HG02642 (cell line): ENCODE measurements around the gene POFUT2.

ENCODE experiments used
- ATAC-seq: cut with Tn5 transposase; IDR thresholded peaks from one replicate; pipeline ENCODE4 v1.9.1; 2021; ENCODE audit warnings: mild to moderate bottlenecking; ENCODE audit not compliant: unreplicated experiment, poor library complexity

POFUT2 gene

DNA sequence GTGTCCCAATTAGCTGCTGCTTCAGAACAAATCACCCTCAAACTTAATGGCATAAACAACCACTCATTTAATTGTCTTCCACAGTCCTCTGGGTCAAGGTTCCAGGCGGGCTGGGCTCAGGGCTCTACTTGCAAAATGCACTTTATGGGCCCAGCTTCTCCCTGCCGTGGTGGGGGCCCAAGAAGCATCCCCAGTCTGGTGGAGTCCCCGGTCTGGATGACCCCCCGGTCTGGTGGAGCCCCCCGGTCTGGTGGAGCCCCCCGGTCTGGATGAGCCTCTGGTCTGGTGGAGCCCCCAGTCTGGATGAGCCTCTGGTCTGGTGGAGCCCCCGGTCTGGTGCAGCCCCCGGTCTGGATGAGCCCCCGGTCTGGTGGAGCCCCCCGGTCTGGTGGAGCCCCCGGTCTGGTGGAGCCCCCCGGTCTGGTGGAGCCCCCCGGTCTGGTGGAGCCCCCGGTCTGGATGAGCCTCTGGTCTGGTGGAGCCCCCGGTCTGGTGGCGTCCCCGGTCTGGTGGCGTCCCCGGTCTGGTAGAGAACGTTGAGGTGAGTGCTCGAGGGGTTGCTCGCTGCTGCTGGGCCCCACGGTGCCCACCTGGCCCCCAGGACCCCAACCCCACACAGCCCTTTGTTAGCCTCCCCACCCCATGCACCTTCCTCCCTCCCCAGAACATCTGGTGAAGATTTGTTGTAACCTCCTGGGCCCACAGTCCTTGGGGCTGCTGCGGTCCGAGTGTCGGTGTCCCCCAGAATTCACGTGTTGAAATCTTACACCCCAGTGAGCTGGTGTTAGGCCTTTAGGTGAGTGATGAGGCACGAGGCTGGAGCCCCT lies 33.8 kb downstream of the POFUT2 start:
- no peak for ATAC-seq

DNA sequence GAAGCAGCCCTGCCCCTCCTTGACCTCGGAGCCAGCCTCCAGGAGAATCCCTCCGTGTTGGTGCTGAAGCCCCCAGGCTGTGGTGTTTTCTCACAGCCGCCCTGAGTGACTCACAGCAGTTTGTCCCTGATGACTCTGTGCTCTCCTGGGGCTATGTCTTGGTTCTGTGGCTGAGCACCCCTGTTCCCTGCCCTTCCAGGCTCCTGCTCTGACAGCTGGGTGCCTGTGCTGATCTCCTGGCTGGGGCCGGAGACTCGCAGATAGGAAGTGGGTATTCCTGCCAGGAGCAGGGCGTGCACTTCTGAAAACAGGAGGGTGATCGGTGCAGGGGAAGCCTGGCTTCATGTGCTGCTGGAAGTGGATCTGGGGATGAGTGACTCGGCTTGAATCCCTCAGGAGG lies 34.5 kb downstream of the POFUT2 start:
- ATAC-seq, result no peak

DNA sequence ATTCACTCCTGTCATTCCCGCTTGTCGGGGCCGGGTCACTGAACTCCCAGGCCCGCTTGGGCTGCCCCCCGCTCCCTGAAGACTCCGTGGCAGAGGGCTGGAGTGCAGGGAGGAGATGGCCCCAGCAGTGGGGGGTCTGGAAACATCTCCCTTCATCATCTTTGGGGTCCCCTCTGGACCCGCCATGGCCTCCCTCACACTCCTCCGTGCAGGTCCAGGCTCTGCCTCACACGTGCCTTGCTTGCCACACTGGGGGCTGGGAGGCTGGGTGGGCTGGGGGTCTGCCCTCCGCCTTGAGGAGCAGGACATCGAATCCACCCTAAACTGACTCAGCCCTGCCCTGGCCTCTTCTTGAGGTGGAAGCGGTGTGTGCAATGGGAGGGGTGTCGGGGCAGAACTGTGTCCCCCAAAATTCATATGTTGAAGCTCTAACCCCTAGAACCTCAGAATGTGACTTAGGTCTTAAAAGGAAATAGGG lies 35.2 kb downstream of the POFUT2 start:
- no peak for ATAC-seq

DNA sequence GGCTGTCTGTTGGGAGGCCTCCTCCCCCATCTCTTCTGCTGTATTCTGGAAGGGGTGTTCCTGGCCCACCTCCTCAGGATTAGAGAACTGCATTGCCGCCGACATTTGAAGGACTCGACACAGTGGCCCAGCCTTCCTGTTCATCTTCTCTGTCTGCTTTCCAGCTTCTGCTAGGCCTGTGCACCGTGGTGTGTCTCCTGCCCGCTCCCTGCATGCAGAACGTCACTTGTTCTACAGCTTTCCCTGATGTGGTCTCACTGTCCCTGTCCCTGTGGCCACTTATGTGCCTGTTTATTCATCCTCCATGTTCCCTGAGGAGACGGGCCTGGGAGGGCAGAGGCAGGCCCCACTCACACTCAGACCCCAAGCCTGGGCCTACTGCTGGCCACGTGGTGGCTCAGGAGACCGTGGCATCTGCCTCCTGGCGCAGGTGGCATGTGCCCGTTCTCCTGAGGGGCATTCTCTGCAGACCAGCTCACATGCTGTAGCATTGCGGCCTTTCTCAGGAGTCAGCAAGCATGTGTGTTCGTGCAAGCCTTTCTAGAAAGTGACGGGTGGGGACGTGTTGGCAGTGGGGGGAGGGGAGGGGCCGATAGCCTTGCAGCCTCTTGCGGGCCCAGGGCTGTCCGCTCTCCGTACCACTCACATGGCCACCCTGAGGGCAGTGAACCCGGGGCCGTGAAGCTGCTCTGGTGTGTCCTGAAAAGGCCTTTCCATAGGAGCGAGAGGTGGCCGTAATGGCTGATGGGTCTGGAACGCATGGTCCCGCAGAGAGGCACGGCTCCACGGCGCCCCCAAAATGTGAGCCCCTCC lies 35.9 kb downstream of the POFUT2 start:
- no peak for ATAC-seq

DNA sequence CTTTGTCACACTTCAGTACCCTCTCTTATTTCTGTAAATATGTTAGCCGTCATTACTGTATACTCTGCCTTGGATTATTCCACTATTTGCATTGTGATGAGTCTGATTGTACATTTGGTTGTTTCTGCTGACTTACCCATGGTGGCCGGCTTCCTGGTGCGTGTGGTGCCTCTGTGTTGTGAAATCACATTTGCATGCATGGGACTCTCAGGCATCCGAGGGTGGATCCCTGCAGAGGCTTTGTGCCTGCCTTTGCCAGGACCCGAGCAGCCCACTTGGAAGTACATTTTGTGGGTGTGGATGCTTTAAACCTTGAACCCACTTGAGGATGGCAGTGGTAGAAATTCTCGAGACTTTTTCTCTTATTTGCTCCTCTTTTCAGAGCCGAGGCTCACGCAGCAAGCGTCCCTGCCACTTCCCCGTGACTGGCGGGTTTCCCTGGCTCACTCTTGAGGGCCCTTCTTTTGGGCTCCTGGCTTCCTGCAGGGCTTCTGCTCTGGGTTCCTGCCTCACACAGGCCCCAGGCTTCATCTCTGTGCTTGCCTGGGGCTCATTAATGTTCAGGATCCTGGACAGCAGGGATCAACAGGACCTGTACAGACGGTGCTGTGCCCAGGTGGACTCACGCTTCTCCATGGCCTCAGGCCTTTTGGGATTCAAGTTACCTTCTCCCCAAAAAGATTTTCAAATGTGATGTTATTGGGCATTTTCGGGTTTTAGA lies 36.6 kb downstream of the POFUT2 start:
- ATAC-seq, result no peak

DNA sequence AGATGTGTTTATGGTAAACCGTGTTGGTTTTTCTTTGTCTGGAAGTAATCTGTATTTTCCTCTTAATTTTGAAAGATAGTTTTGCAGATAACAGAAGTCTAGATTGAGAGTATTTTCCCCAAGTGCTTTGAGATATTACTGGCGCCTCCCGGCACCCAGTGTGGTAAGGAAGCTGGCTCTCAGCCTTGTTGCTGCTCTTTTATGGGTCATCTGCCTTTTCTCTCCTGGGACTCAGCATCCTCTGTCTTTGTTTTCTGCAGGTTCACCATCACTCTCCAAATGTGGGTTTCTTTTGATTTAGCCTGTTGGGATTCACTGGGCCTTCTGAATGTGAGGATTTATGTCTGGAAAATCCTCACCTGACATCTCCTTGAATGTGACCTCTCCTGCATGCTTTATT lies 37.4 kb downstream of the POFUT2 start:
- no peak for ATAC-seq

DNA sequence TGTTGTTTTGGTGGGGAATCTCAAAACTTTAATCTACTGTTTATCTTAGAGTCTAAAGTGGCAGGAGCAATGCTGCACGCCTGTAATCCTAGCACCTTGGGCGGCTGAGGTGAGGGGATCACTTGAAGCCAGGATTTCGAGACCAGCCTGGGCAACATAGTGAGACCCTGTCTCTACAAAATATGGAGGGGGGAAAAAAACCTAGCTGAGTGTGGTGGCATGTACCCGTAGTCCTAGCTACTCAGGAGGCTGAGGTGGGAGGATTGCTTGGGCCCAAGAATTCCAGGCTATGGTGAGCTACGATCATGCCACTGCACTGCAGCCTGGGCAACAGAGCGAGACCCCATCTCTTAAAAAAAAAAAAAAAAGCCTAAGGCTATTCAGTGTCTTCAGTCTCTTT lies 38.1 kb downstream of the POFUT2 start:
- ATAC-seq, result no peak

DNA sequence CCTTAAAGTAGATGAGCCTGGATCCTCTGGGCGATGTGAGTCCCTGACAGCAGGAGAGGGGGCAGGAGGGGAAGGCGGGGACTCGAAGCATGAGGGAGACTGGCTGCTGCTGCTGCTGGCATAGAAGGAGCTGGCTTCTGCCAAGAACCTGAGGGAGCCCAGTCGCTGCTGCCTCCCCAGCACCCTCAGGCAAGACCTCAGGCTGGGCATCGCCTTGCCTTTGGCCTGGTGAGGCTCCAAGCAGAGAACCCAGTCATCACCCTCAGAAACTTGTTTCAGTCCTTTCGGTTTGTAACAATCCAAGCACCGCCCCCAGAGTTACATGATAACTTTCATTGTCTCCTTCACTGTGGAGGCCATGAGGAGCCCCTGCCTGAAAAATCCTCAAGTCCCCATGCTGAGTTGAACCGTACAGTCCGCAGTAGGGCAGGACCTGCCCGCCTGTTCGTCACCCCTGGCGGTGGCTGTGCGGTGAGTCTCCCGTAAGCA lies 38.8 kb downstream of the POFUT2 start:
- ATAC-seq, result no peak

DNA sequence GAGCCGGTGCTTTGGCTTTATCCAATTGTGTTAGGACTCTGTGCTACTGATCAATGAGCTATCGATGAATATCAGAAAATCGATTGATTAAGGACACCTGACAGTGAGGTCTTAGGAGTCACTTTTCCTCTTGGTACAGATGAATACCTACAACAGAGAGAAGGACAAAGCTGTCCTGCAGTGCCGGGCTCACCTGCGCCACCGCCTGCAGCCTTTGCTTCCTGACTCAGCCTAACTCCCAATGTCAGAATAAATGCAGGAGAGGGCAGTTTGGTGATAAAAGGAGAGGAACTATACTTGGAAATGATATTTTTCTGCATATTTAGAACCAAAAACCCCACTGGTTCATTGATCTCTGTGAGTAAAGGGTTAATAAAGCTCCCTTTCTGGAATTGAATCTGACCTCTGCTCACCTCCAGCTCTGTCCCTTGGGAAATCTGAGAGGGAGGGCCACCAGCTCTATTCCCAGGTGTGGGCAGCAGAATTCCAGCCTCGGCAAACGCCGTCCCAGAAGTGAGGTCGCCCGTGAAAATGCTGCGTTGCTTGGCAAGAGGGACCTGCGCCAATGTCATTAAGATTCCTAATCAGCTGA lies 39.3 kb downstream of the POFUT2 start:
- no peak for ATAC-seq

DNA sequence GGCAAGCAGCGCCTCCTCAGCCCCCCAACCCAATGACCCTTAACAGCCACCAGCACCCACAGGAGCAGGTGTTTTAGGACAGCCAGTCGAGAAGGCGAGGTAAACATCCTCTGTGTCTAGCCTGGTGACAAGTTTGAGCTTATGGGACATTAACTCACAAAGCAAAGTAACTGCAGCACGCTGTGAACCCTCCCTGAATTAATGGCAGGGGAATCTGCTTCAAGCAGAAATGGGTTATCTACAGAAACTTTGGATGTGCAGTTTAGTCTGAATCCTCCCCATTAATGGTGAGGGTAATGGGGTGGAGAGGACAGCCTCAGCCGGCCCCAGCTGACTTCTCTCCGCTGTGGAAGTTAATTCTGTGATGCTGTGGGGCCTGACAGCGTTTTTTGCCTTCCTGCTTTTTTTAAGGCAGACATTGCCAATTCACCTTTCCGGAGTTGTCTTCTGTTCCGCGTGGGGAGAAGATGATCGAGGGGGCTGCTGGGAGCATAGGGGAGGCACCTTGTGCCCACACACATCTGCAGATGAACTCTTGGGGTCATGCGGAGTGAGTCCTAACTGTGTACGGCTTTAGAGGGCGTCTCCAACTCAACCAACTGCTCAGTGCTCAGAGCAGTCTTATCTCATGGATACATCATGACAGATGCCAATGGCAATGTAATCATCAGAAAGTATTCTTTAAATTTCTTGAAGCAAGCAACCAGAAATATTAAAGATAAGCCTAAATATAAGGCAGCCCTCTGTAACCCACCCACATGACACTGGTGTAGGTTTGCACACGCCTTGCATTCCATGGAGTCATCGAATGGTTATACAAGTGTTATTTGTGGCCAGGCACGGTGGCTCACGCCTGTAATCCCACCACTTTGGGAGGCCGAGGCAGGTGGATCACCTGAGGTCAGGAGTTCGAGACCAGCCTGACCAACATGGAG lies 41.0 kb downstream of the POFUT2 start:
- ATAC-seq, result no peak

DNA sequence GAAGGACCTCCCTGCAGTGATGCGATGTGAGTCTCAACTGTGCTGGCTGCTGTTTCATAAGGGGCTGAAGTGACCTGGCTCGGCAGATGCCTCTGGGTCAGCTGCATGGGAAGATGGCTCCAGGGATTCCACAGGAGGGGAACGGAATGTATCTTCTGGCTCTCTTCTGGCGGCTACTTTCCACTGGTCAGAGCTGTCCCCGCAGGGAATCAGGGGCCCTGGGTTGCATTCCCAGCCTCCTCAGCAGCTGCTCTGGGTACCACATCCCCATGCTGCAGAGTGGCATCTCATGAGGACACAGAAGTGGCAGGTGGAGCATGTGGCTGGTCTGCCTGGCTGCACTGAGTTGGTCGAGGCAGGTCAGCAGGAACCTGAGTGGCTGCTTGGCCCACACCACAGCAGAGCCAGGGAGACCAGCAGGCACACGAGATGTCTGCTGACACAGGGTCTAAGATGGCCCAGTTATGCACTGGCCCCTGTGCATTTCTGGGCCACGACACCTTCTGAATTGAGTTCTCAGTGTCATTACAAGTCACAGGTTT lies 42.8 kb downstream of the POFUT2 start:
- no peak for ATAC-seq

DNA sequence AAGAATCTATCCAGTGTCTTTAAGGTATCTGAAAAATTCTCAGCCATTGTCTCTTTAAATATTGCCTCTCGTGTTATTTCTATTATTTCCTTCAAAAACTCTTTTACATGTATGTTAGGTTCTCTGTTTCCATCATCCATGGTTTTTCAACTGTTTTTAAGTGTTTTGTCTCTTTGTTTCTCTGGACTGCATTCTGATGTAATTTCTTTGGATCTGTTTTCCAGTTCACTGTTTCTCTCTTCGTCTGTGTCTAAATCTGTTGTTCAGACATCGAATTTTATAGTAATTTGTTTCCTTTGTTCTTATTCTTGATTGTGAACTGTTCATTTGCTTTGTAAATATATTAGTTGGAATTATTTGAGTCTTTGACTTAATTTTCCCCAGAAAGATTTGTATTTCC lies 44.1 kb downstream of the POFUT2 start:
- ATAC-seq, result no peak

DNA sequence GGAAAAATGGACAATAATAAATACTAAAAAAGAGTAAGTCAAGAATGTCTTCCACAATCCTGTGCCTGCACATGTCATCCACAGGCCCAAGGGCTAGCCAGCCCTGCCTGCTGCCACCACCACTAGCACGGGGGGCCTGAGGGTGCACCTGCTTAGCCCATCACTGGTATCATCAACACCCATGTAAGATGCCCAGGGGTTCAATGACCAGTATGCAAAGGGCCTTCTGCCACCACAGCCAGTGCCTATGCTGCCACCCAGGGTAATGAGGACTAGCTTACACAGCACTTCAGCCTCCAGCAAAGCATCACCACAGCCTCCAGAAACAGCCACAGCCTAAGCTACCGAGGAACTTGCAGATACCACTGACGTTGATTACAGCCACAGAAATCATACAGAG lies 46.3 kb downstream of the POFUT2 start:
- ATAC-seq, result no peak

DNA sequence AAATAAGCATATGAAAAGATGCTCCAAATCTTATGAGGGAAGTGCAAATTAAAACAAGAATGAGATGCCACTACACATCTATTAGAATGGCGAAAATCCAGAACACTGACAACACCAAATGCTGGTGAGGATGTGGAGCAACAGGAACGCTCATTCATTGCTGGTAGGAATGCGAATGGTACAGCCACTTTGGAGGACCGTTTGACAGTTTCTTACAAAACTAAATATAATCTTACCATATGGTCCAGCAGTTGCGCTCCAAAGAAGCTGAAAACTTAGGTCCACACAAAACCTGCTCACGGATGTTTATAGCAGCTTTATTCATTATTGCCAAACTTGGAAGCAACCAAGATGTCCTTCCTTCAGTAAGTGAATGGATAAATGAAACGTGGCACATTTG lies 50.3 kb downstream of the POFUT2 start:
- ATAC-seq, result no peak

DNA sequence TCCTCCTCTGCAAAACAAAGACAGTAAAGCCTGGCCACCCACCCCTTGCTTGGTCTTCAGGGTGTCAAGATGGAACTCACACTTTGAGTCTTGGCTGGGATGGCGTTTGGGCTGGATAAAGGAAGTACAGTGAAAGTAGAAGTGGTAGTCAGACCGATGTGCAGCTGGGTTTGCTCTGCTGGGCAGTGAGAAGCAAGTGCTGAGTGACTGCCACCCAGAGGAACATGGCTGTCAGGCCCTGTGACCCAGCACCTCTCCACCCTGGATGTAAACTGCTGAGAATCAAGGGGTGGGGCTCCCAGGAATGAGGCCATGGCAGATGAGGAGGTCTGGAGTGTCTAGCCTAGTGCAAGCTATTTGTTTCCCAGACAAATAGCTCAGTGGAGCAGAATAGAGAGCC lies 51.2 kb downstream of the POFUT2 start:
- no peak for ATAC-seq

DNA sequence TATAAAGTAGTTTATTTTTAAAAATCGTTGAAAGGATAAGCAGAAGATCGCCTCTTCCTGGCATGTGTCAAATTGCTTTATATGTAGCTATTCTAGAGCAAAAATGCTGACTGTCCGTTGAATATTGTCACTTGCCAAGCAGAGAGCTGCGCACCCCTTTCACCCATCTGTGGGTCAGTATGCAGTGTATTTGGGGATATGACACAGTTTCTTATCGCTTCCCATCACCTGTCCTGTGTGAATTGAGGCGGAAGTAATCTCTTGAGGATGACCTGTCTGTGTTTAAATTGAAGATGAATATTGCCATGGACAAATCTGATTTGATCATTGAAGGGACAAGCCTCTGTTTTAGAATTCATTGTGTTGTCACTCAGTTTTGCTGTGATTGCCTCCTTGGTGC lies 52.2 kb downstream of the POFUT2 start:
- ATAC-seq, result no peak

DNA sequence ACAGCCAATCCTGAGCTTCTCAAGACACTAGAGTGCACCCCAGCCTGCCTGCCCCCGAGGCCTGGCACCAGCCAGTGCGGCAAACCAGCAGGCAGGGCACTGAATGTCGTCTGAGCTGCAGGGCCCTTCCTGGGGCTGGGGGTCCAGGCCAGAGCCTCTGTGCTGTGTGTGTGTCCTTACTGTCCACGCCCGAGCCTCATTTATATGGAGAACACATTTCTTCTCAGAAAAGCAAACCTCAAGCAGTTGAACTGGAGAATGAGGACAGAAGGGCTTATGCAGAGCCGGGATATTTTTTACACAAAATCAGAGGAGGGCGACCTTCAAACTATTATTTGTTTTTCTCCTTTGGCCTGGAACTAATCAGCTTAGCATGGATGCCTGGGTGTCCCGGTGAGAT lies 52.7 kb downstream of the POFUT2 start:
- no peak for ATAC-seq

DNA sequence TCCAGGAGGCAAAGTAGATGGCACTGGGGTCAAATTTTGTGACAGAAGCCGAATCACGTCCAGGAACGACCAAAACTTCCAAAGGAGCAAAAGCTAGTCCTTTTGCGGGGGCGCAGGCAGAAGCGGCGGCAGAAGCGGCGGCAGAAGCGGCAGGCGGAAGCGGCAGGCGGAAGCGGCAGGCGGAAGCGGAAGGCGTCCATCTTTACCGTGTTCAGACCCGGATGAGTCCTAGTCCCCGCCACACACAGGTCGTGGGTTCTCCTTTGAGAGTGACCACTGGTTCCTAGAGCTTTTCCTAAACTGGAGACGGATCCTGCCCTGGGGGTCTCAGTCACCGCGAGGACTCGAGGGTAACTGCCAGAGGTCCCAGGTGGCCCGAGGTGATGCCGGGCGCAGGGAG lies 53.6 kb downstream of the POFUT2 start:
- no peak for ATAC-seq

DNA sequence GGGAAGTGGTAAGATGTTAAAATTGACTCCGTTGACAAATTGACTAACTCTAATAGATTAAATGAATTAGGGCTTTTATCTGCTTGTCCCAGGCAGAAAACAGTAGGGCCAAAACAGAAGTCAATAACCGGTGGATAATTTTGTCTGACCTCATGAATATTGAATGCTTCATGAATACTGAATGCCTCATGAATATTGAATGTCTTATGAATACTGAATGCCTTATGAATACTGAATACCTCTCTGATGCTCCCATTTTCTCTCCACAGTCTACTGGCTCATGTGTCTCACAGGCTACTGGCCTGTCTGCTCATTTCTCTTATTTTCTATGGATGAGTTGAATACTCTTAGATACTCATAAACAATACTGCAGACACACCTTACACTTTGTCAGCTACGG lies 56.0 kb downstream of the POFUT2 start:
- ATAC-seq, result no peak
